Endothelial cell (in vitro differentiated cells): ENCODE data around the gene STON1. TPM values are rescaled to one million over a fixed set of nuclear protein-coding genes. Genes with fewer than 3 reads are reported as not detected.
A peak's percentile ranks its signal among the peaks of the same experiment; 100 is the strongest.

Experiments
- DNase-seq: peaks from one replicate; pipeline ENCODE4 v3.0.0; 2021; ENCODE audit warnings: low spot score
- H3K27ac Mint-ChIP-seq: one replicate; pipeline ENCODE4 v1.8.0; 2021; ENCODE audit warnings: mixed read lengths, inconsistent platforms; ENCODE audit not compliant: unreplicated experiment
- H3K27me3 Mint-ChIP-seq: one replicate; pipeline ENCODE4 v1.8.0; 2021; ENCODE audit warnings: mild to moderate bottlenecking, moderate library complexity, mixed read lengths, inconsistent platforms; ENCODE audit not compliant: unreplicated experiment
- H3K36me3 Mint-ChIP-seq: one replicate; pipeline ENCODE4 v1.8.0; 2021; ENCODE audit warnings: mild to moderate bottlenecking, low read depth, mixed read lengths, inconsistent platforms; ENCODE audit not compliant: unreplicated experiment
- H3K4me1 Mint-ChIP-seq: one replicate; pipeline ENCODE4 v1.8.0; 2021; ENCODE audit warnings: mild to moderate bottlenecking, mixed read lengths, inconsistent platforms; ENCODE audit not compliant: unreplicated experiment
- H3K4me3 Mint-ChIP-seq: one replicate; pipeline ENCODE4 v1.8.0; 2021; ENCODE audit warnings: mild to moderate bottlenecking, mixed read lengths, inconsistent platforms; ENCODE audit not compliant: unreplicated experiment
- H3K9me3 Mint-ChIP-seq: one replicate; pipeline ENCODE4 v1.8.0; 2021; ENCODE audit warnings: mixed read lengths, inconsistent platforms; ENCODE audit not compliant: unreplicated experiment
- CTCF ChIP-seq: fragments of 200-600 bp; sonication (generic); IDR thresholded peaks from one replicate; pipeline ENCODE4 v1.5.0; 2021; ENCODE audit warnings: antibody characterized with exemption; ENCODE audit not compliant: unreplicated experiment
- total RNA-seq: library from RNA; stranded (reverse); fragmentation: NEBNext Ultra II Directional; extraction: Animal tissue kit (Norgen Biotek cat#: 25700); gene quantifications from one replicate; pipeline ENCODE4 v1.2.1, GENCODE V29; 2021; ENCODE audit not compliant: unreplicated experiment

STON1 gene
- total RNA-seq, 1 donor from 2014 or later, result 3.1 TPM

DNA sequence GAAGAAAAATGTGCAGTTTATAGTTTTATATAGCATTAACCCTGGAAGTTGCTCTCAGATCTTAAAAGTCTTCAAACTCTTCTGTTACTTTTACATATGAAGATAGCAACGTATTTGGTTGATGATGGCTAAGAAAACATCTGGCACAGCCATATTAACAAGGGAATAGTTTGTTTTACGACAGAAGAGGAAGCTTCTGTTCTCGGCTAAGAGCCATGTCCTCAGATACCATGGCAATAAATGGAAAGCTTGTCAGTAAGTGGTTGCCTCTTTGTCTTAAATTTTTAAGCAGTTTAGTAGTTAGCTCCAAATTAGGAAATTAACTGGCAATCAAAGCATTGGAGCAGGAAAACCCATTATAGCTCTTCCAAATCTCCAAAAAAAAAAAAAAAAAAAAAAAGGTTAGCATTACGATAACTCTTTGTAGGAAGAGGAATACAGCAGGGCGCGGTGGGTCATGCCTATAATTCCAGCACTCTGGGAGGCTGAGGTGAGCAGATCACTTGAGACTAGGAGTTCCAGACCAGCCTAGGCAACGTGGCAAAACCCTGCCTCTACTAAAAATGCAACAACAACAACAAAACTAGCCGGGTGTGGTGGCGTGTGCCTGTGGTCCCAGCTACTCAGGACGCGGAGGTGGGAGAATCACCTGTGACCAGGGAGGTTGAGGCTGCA lies 4.5 kb upstream of the STON1 start:
- Mint-ChIP-seq H3K27me3 (peaks cover 4% of the 10 kb centered on the region), H3K27ac (no peak overlapping the region), H3K9me3 (no peaks in the 10 kb centered on the region), H3K4me1 (no peaks in the 10 kb centered on the region), H3K36me3 (peaks cover 3% of the 10 kb centered on the region), H3K4me3 (no peak overlapping the region)
- no peak for DNase-seq
- no peak for TF ChIP-seq CTCF

DNA sequence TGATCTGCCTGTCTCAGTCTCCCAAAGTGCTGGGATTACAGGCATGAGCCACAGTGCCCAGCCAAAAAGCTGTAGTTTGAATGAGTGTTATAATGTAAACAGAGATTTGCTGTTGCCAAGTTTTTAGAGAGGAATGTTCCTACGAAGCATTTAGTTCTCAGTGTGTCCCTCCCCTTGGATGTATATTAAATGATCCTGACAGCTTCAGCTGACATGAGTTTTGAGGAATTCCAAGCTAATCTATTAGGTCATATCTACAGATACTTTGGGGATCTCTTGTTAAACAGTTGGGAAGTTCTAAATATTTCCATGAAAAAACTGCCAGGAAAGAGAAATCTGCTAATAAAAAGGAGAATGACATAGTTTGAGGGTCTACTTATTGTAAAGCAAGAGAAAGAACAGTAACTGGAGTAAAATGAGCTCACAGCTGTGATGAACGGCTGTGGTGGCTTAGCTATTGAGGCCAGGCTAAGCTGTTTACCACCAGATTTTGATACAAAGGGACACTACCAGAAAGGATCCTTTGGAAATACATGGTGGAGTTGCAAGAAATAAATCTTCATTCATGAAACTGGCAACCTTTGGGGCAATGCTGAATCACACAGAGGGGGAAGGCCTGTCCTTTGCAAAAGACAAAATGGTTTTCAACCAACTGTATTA lies 2.6 kb upstream of the STON1 start:
- Mint-ChIP-seq H3K27ac (no peak overlapping the region), H3K9me3 (no peaks in the 10 kb centered on the region), H3K4me1 (peaks cover 6% of the 10 kb centered on the region), H3K36me3 (no peaks in the 10 kb centered on the region), H3K27me3 (peaks cover 8% of the 10 kb centered on the region), H3K4me3 (no peak overlapping the region)
- no peak for DNase-seq
- TF ChIP-seq CTCF, result no peak

DNA sequence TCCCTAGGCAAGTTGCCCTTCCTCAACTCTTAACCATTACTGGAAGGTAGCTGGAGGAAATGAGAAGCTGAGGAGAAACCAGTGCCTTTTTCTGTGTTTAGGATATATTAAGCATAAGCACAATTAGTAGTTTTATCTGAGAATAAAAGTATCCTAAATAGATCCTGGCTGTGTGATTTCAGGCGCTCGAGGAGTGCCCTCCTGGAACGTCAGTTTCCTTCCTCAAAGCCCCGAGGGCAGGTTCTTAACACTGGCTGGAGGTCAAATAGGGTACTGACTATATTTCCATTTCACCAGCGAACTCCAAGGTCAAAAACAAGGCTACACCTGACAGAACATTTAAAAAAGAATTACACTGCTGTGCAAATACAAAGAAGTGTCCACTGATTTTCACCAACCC lies 1.5 kb upstream of the STON1 start:
- Mint-ChIP-seq H3K4me1 (peaks cover 8% of the 10 kb centered on the region), H3K27ac (no peak overlapping the region), H3K9me3 (no peaks in the 10 kb centered on the region), H3K36me3 (no peaks in the 10 kb centered on the region), H3K4me3 (peak overlapping the region; percentile 56), H3K27me3 (peaks cover 8% of the 10 kb centered on the region)
- TF ChIP-seq CTCF, result no peak
- DNase-seq, result no peak

GRCh38 chr2:48529194-48529593 lies 760 bp upstream of the STON1 start:
- H3K4me3 Mint-ChIP-seq, result no peak overlapping the region
- peak overlapping the region; percentile 38 for H3K27ac Mint-ChIP-seq
- no peaks in the 10 kb centered on the region for H3K9me3 Mint-ChIP-seq
- peaks cover 8% of the 10 kb centered on the region for H3K4me1 Mint-ChIP-seq
- no peak for DNase-seq
- H3K27me3 Mint-ChIP-seq, result peaks cover 8% of the 10 kb centered on the region
- H3K36me3 Mint-ChIP-seq, result no peaks in the 10 kb centered on the region
- TF ChIP-seq CTCF, result no peak

GRCh38 chr2:48529676-48530032 lies 300 bp upstream of the STON1 start:
- Mint-ChIP-seq H3K4me1 (peaks cover 8% of the 10 kb centered on the region), H3K27me3 (peaks cover 8% of the 10 kb centered on the region), H3K4me3 (peak overlapping the region; percentile 91), H3K9me3 (no peaks in the 10 kb centered on the region), H3K36me3 (no peaks in the 10 kb centered on the region), H3K27ac (no peak overlapping the region)
- no peak for DNase-seq
- TF ChIP-seq CTCF, result no peak
